Measurements from ENCODE around the gene DNAJC3.

The DNAJC3 gene

DNA sequence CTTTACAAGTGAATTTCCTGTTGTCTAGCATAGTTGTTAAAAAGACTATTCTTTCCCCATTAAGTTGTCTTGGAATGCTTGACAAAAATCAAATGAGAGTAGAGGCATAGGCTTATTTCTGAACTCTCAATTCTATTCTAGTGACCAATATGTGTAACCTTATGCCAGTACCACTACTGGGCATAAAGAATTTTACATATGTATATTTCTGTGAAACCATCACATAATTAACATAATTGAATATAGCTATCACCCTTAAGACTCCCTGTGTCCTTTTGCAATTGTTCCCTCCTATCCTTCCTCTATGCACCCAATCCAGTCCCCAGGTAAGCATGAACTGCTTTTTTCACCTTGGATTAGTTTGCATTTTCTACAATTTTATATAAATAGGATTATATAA is 165.0 kb downstream of the DNAJC3 start:
- DNase-seq (ENCODE audit: low read depth, low spot score): no peak

DNA sequence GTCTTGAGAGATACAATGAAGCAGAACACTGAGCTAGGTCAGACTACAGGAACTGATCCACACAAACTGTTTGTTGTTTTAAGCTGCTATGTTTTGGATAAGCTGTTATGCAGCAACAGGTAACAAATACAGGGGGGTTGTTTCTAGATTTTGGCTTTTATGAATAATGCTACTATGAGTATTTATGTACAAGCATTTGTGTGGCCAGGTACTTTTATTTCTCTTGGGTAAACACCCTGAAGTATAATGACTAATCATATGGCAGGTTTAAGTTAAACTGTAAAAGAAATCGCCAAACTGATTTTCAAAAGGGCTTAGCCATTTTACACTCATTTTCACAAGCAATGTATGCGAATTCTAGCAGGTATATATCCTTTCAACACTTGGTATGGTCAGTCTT is 166.0 kb downstream of the DNAJC3 start:
- no peak for DNase-seq (ENCODE audit: low read depth, low spot score)
